ENCODE data around the gene SLIT3.
A peak's percentile ranks its signal among the peaks of the same experiment; 100 is the strongest.

The SLIT3 gene

DNA sequence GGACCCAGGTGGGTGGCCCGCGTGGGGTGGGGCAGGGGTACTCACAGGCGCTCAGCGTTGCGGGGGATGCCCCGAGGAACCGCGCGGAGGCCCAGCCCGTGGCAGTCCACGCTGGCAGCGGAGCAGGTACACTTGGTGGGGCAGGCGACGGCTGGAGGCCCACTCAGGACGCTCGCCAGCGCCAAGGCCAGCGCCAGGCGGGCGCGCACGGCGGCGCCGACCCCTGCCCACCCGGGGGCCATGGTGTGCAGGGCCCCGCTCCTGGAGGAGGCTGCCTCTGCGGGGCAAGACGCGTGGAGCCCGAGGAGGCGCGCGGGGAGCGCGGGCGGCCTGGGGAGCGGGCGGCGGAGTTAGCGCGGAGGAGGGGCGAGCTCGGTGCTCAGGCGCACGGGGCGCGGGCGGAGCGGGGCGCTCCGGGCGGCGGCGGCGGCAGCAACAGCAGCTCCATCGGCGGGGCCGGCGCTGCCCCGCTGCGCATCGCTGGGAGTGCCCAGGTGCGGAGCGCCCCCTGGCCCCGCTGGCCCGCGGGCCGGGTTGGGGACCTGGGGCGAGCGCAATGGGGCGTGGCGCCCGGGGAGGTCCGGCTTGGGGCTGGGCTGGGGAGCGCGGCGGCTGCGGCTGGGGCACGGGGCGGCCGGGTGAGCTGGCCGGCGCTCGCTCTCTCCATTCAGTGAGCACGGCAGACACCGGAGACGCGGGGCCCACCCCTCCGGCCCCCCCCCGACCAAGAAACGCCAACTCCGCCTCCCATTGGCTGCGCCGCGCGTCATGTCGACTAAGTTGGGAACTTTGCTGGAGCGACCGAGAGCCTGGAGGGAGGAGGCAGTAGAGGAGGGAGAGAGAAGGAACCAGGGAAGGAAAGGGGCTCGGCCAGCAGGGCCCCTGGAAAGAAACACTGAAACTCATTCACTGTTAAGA is at the start of gene SLIT3:
SLIT3 (minus strand) TSS at position 672 of the 918 bp plus-strand sequence; CDS start at position 242, 430 bp downstream.
- CTCF ChIA-PET: interaction anchor here (0.6 to 2.2 kb wide), 12 partner anchors 9 to 716 kb away, joined by 3 to 5 read pairs (median 4); no protein-coding TSS in a partner anchor
- peak; percentile 89 for DNase-seq (ENCODE audit: extremely low spot score)
- POLR2A ChIA-PET: no interaction called here
- TF ChIP-seq TARDBP (IDR thresholded peaks at IDR 0.05) (no peak), FOXM1 (IDR thresholded peaks at IDR 0.05; ENCODE audit: borderline replicate concordance) (peak; percentile 76; the same call in 1 of the 2 replicates)
- TF ChIP-seq, protein P1, sequence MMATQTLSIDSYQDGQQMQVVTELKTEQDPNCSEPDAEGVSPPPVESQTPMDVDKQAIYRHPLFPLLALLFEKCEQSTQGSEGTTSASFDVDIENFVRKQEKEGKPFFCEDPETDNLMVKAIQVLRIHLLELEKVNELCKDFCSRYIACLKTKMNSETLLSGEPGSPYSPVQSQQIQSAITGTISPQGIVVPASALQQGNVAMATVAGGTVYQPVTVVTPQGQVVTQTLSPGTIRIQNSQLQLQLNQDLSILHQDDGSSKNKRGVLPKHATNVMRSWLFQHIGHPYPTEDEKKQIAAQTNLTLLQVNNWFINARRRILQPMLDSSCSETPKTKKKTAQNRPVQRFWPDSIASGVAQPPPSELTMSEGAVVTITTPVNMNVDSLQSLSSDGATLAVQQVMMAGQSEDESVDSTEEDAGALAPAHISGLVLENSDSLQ (IDR thresholded peaks at IDR 0.05): peak; percentile 87

DNA sequence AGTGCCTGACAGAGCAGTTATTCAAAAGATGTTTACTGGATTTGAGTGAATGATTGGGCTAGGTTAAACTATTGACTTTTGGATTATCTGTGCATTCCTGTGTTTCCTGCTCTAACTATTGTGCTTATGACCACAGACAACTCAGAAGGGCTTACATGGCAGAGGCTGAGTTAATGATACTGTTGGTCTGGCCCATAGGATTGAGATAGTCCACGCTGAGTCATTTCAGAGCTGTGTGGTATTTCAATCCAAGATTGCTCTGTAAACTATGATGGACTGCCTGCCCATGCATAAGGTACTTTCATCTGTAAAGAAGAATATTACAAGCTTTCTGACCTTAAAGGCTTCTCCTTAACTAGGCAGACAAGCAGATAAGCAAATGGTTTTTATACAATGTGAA is 49.1 kb upstream of the SLIT3 start:
- DNase-seq (ENCODE audit: extremely low spot score): no peak
- ChIA-PET POLR2A (no interaction called here), CTCF (no interaction called here)
- TF ChIP-seq FOXA1 (IDR thresholded peaks at IDR 0.05) (no peak), FOXK2 (IDR thresholded peaks at IDR 0.05) (no peak), ELF4 (IDR thresholded peaks at IDR 0.05) (no peak), CTBP1 (IDR thresholded peaks at IDR 0.05; ENCODE audit: borderline replicate concordance) (no peak), ARNT (IDR thresholded peaks at IDR 0.05) (no peak), NFRKB (IDR thresholded peaks at IDR 0.05) (no peak)
- TF ChIP-seq, protein P1 (IDR thresholded peaks at IDR 0.05): no peak

DNA sequence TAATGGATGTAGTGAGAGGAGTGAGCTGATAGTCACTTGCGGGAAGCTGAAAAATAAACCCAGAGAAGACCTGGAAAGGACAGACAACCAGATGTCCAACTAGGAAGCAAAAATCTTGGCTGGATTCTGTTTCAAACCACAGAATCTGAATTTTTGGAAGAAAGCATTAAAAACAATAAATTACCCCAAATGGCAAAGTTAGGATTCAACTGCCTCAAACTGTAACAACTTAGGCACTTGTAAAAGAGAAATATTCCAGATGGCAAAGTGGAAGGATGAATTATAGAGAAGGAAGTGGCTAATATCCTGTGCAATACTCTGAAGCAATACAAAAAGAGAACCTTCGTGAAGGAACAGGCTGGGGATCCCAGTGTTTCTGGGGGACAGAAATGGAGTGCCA is 46.8 kb upstream of the SLIT3 start:
- CTCF ChIA-PET: no interaction called here
- POLR2A ChIA-PET: no interaction called here
- no peak for TF ChIP-seq TARDBP (IDR thresholded peaks at IDR 0.05)
- TF ChIP-seq ARNT (IDR thresholded peaks at IDR 0.05): no peak
- no peak for TF ChIP-seq ZNF384 (IDR thresholded peaks at IDR 0.05)
- TF ChIP-seq FOXM1 (IDR thresholded peaks at IDR 0.05; ENCODE audit: borderline replicate concordance): no peak
- TF ChIP-seq ELF4 (IDR thresholded peaks at IDR 0.05): no peak
- TF ChIP-seq FOXK2 (IDR thresholded peaks at IDR 0.05): no peak
- TF ChIP-seq HDGF (IDR thresholded peaks at IDR 0.05; ENCODE audit: borderline replicate concordance): no peak
- TF ChIP-seq FOXA1 (IDR thresholded peaks at IDR 0.05): no peak
- TF ChIP-seq, protein P1 (IDR thresholded peaks at IDR 0.05): no peak
- TF ChIP-seq SUZ12 (IDR thresholded peaks at IDR 0.05): no peak
- no peak for TF ChIP-seq CTBP1 (IDR thresholded peaks at IDR 0.05; ENCODE audit: borderline replicate concordance)
- no peak for TF ChIP-seq BHLHE40 (IDR thresholded peaks at IDR 0.05; ENCODE audit: borderline replicate concordance)
- no peak for TF ChIP-seq NFRKB (IDR thresholded peaks at IDR 0.05)
- no peak for DNase-seq (ENCODE audit: extremely low spot score)

DNA sequence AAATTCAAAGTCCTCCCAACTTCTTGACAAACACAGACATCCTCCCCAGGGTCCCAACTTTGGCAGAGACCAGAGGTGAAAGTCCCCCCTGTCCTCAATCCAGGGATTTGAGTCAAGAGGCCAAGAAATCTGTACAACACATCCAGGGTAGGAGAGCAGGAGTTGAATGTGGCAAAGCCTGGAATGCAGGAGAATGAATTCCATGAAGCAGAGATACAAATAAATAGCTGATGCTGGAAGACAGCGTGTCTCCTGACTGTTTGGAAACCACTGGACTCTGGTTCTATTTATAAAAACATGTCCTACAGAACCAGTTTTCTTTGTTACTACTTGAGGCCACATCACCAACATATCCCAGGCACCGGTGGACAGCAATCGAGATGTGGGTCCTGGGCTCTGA is 43.7 kb upstream of the SLIT3 start:
- ChIA-PET POLR2A (no interaction called here), CTCF (no interaction called here)
- DNase-seq (ENCODE audit: extremely low spot score): no peak
- TF ChIP-seq ARNT (IDR thresholded peaks at IDR 0.05): no peak
- no peak for TF ChIP-seq BHLHE40 (IDR thresholded peaks at IDR 0.05; ENCODE audit: borderline replicate concordance)
- no peak for TF ChIP-seq L3MBTL2 (conservative IDR thresholded peaks at IDR 0.05)
- no peak for TF ChIP-seq HDGF (IDR thresholded peaks at IDR 0.05; ENCODE audit: borderline replicate concordance)
- no peak for TF ChIP-seq FOXA1 (IDR thresholded peaks at IDR 0.05)

DNA sequence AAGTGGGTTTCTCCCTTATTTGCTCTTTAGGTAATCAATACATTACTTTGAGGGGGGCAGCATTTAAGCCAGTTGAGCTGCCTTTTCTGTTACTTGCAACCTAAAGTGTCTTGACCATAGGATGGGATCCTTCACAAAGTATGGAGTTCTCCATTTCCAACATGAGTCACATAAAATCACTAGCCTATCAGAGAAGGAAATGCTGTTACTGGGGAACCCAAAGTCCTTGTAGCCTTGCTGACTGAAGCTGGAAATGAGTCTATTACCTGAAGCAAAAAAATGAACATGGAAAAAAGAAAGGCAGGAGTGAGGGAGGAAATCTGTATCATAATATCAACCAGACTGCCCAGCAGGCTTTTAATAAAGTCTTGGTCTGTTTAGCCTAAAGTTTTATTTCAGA is 42.8 kb upstream of the SLIT3 start:
- POLR2A ChIA-PET: no interaction called here
- DNase-seq (ENCODE audit: extremely low spot score): no peak
- CTCF ChIA-PET: no interaction called here

DNA sequence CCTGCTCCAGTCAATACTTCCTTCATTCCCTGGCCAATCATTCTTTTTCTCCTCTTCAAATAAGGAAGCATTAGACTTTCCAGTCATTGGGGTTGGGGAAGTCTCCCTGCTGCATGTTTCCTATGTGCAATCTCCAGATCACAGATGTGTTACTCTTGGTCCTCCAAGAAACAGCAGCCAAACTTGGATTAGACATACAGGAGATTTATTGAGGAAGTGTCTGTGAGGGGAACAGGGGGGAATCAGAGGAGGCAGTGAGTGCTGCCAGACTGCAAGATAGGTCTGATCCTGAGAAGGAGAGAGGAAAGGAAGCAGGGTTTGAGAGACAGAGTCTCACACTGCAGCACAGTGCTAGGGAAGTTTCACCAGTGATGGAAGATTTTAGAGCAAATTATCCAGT is 40.6 kb upstream of the SLIT3 start:
- ChIA-PET CTCF (no interaction called here), POLR2A (no interaction called here)
- no peak for TF ChIP-seq TARDBP (IDR thresholded peaks at IDR 0.05)
- no peak for TF ChIP-seq SUZ12 (IDR thresholded peaks at IDR 0.05)
- TF ChIP-seq LEF1 (IDR thresholded peaks at IDR 0.05; ENCODE audit: borderline replicate concordance): no peak
- TF ChIP-seq ZNF384 (IDR thresholded peaks at IDR 0.05): no peak
- TF ChIP-seq L3MBTL2 (conservative IDR thresholded peaks at IDR 0.05): no peak
- no peak for TF ChIP-seq ELF4 (IDR thresholded peaks at IDR 0.05)
- no peak for TF ChIP-seq SP1 (IDR thresholded peaks at IDR 0.05)
- no peak for TF ChIP-seq HDGF (IDR thresholded peaks at IDR 0.05; ENCODE audit: borderline replicate concordance)
- DNase-seq (ENCODE audit: extremely low spot score): no peak

More for the DNA sequence above, 42.8 kb upstream of the SLIT3 start:
- TF ChIP-seq ARNT (IDR thresholded peaks at IDR 0.05): no peak
- TF ChIP-seq ELF4 (IDR thresholded peaks at IDR 0.05): no peak
- no peak for TF ChIP-seq TARDBP (IDR thresholded peaks at IDR 0.05)
- no peak for TF ChIP-seq LEF1 (IDR thresholded peaks at IDR 0.05; ENCODE audit: borderline replicate concordance)
- TF ChIP-seq CTBP1 (IDR thresholded peaks at IDR 0.05; ENCODE audit: borderline replicate concordance): no peak
- TF ChIP-seq HDGF (IDR thresholded peaks at IDR 0.05; ENCODE audit: borderline replicate concordance): no peak
- TF ChIP-seq, protein P1 (IDR thresholded peaks at IDR 0.05): no peak
- no peak for TF ChIP-seq L3MBTL2 (conservative IDR thresholded peaks at IDR 0.05)
- TF ChIP-seq FOXK2 (IDR thresholded peaks at IDR 0.05): no peak
- no peak for TF ChIP-seq BHLHE40 (IDR thresholded peaks at IDR 0.05; ENCODE audit: borderline replicate concordance)
